WTC11 (cell line): ENCODE measurements around the gene RBM39. TPM values are rescaled to one million over a fixed set of nuclear protein-coding genes. Genes with fewer than 3 reads are reported as not detected.

Source experiments
- ATAC-seq: fragments of 200-7000 bp; cut with Tn5 transposase; 2 replicates; pipeline ENCODE4 v1.10.0; 2021; ENCODE audit warnings: mild to moderate bottlenecking, moderate library complexity
- CTCF ChIA-PET: fragments of 300-600 bp; sonication (Branson Sonifier 250); formaldehyde crosslinking; loops from one replicate; lab custom pipeline; 2021; ENCODE audit warnings: antibody characterized with exemption; lab: Charles Lee
- POLR2A ChIA-PET: fragments of 350-600 bp; sonication (Branson Sonifier 250); formaldehyde crosslinking; loops from one replicate; lab custom pipeline; 2021; ENCODE audit warnings: antibody characterized with exemption; lab: Charles Lee
- DNase-seq: peaks from one replicate; pipeline ENCODE4 v3.0.0; 2021; ENCODE audit warnings: low spot score
- H3K27ac Mint-ChIP-seq: 2 replicates; pipeline ENCODE4 v1.8.0; 2021; ENCODE audit warnings: mixed read lengths
- H3K27me3 Mint-ChIP-seq: 2 replicates; pipeline ENCODE4 v1.8.0; 2021; ENCODE audit warnings: low read depth, mild to moderate bottlenecking, moderate library complexity, mixed read lengths
- H3K36me3 Mint-ChIP-seq: 2 replicates; pipeline ENCODE4 v1.8.0; 2021; ENCODE audit warnings: mixed read lengths
- H3K4me1 Mint-ChIP-seq: 2 replicates; pipeline ENCODE4 v1.8.0; 2022; ENCODE audit warnings: mixed read lengths
- H3K4me3 Mint-ChIP-seq: 2 replicates; pipeline ENCODE4 v1.8.0; 2021; ENCODE audit warnings: mild to moderate bottlenecking, moderate library complexity, mixed read lengths
- H3K9me3 Mint-ChIP-seq: 2 replicates; pipeline ENCODE4 v1.8.0; 2021; ENCODE audit warnings: mixed read lengths
- ATF1 ChIP-seq: sonication (generic); formaldehyde crosslinking; IDR thresholded peaks from 2 replicates; pipeline ENCODE4 v1.8.1; 2023; ENCODE audit warnings: mild to moderate bottlenecking, moderate library complexity, missing genetic modification reagents
- ATF2 ChIP-seq: sonication (generic); formaldehyde crosslinking; IDR thresholded peaks from 2 replicates; pipeline ENCODE4 v1.8.1; 2022; ENCODE audit warnings: low read depth, missing genetic modification reagents, borderline replicate concordance
- E2F4 ChIP-seq: sonication (generic); formaldehyde crosslinking; IDR thresholded peaks from 2 replicates; pipeline ENCODE4 v1.8.1; 2022; ENCODE audit warnings: low read depth, mild to moderate bottlenecking, moderate library complexity, missing genetic modification reagents, borderline replicate concordance
- EMX1 ChIP-seq: fragments of 250-450 bp; sonication (Bioruptor Pico); IDR thresholded peaks from 2 replicates; pipeline ENCODE4 v1.8.0; 2021; ENCODE audit warnings: mild to moderate bottlenecking
- GRHL2 ChIP-seq: fragments of 250-450 bp; sonication (Bioruptor Pico); IDR thresholded peaks from 2 replicates; pipeline ENCODE4 v1.8.0; 2022; ENCODE audit warnings: mild to moderate bottlenecking, moderate library complexity; ENCODE audit not compliant: insufficient replicate concordance, severe bottlenecking
- GTF2I ChIP-seq: fragments of 250-450 bp; sonication (Bioruptor Pico); conservative IDR thresholded peaks from 2 replicates; pipeline ENCODE4 v1.4.0; 2021; ENCODE audit warnings: mild to moderate bottlenecking
- IRF2 ChIP-seq: sonication (generic); formaldehyde crosslinking; IDR thresholded peaks from 2 replicates; pipeline ENCODE4 v1.8.0; 2022; ENCODE audit warnings: low read depth, missing genetic modification reagents, borderline replicate concordance
- MYBL2 ChIP-seq: sonication (generic); formaldehyde crosslinking; IDR thresholded peaks from 2 replicates; pipeline ENCODE4 v1.8.1; 2023; ENCODE audit warnings: mild to moderate bottlenecking, moderate library complexity, missing genetic modification reagents
- NFATC4 ChIP-seq: fragments of 250-450 bp; sonication (Bioruptor Pico); IDR thresholded peaks from 2 replicates; pipeline ENCODE4 v1.9.0; 2021; ENCODE audit warnings: mild to moderate bottlenecking
- NFYB ChIP-seq: sonication (generic); formaldehyde crosslinking; conservative IDR thresholded peaks from 2 replicates; pipeline ENCODE4 v1.8.0; 2022; ENCODE audit warnings: low read depth, missing genetic modification reagents
- NR2C2 ChIP-seq: sonication (generic); formaldehyde crosslinking; IDR thresholded peaks from 2 replicates; pipeline ENCODE4 v1.8.0; 2022; ENCODE audit warnings: mild to moderate bottlenecking, missing genetic modification reagents
- SMAD3 ChIP-seq: sonication (generic); formaldehyde crosslinking; IDR thresholded peaks from 2 replicates; pipeline ENCODE4 v1.8.0; 2022; ENCODE audit warnings: missing genetic modification reagents, mild to moderate bottlenecking, borderline replicate concordance
- SOX15 ChIP-seq: fragments of 250-450 bp; sonication (Bioruptor Pico); IDR thresholded peaks from 2 replicates; pipeline ENCODE4 v1.9.0; 2021; ENCODE audit warnings: mild to moderate bottlenecking
- ZNF416 ChIP-seq: fragments of 250-450 bp; sonication (Bioruptor Pico); IDR thresholded peaks from 2 replicates; pipeline ENCODE4 v1.9.0; 2021; ENCODE audit warnings: mild to moderate bottlenecking, inconsistent platforms
- total RNA-seq: library from RNA; stranded (reverse); gene quantifications from 3 replicates; pipeline ENCODE4 v1.2.3, GENCODE V29; 2021
- TF ChIP-seq, protein P1 (sequence below): sonication (generic); formaldehyde crosslinking; IDR thresholded peaks from 2 replicates; pipeline ENCODE4 v1.8.0; 2022; ENCODE audit warnings: missing genetic modification reagents
- TF ChIP-seq, protein P2 (sequence below): sonication (generic); formaldehyde crosslinking; IDR thresholded peaks from 2 replicates; pipeline ENCODE4 v1.8.1; 2023; ENCODE audit warnings: mild to moderate bottlenecking, missing genetic modification reagents, moderate library complexity
- TF ChIP-seq, protein P3 (sequence below): fragments of 250-450 bp; sonication (Bioruptor Pico); IDR thresholded peaks from 2 replicates; pipeline ENCODE4 v1.9.0; 2021; ENCODE audit warnings: mild to moderate bottlenecking
- TF ChIP-seq, protein P4 (sequence below): sonication (generic); formaldehyde crosslinking; IDR thresholded peaks from 2 replicates; pipeline ENCODE4 v1.8.0; 2023; ENCODE audit warnings: missing genetic modification reagents
- TF ChIP-seq, protein P5 (sequence below): sonication (generic); formaldehyde crosslinking; IDR thresholded peaks from 2 replicates; pipeline ENCODE4 v1.8.0; 2023; ENCODE audit warnings: mild to moderate bottlenecking, missing genetic modification reagents

The RBM39 gene
- total RNA-seq, 1 experiment from 2014 or later = 231 TPM

GRCh38 chr20:35669681-35670080, 72.4 kb downstream of the RBM39 start:
- DNase-seq (no peak), ATAC-seq (no peak)
- ChIA-PET POLR2A (no interaction called here), CTCF (no interaction called here)
- peaks cover 30% of the 10 kb centered on the region for H3K36me3 Mint-ChIP-seq
- TF ChIP-seq NR2C2 (CRISPR knock-in tag) (no peak), IRF2 (CRISPR knock-in tag) (no peak), EMX1 (CRISPR knock-in tag) (no peak), GTF2I (no peak), ATF2 (no peak), SMAD3 (CRISPR knock-in tag) (no peak)
- TF ChIP-seq, protein P1, sequence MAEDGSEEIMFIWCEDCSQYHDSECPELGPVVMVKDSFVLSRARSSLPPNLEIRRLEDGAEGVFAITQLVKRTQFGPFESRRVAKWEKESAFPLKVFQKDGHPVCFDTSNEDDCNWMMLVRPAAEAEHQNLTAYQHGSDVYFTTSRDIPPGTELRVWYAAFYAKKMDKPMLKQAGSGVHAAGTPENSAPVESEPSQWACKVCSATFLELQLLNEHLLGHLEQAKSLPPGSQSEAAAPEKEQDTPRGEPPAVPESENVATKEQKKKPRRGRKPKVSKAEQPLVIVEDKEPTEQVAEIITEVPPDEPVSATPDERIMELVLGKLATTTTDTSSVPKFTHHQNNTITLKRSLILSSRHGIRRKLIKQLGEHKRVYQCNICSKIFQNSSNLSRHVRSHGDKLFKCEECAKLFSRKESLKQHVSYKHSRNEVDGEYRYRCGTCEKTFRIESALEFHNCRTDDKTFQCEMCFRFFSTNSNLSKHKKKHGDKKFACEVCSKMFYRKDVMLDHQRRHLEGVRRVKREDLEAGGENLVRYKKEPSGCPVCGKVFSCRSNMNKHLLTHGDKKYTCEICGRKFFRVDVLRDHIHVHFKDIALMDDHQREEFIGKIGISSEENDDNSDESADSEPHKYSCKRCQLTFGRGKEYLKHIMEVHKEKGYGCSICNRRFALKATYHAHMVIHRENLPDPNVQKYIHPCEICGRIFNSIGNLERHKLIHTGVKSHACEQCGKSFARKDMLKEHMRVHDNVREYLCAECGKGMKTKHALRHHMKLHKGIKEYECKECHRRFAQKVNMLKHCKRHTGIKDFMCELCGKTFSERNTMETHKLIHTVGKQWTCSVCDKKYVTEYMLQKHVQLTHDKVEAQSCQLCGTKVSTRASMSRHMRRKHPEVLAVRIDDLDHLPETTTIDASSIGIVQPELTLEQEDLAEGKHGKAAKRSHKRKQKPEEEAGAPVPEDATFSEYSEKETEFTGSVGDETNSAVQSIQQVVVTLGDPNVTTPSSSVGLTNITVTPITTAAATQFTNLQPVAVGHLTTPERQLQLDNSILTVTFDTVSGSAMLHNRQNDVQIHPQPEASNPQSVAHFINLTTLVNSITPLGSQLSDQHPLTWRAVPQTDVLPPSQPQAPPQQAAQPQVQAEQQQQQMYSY (CRISPR knock-in tag) = no peak
- TF ChIP-seq, protein P2, sequence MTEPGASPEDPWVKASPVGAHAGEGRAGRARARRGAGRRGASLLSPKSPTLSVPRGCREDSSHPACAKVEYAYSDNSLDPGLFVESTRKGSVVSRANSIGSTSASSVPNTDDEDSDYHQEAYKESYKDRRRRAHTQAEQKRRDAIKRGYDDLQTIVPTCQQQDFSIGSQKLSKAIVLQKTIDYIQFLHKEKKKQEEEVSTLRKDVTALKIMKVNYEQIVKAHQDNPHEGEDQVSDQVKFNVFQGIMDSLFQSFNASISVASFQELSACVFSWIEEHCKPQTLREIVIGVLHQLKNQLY = no peak
- H3K9me3 Mint-ChIP-seq = no peaks in the 10 kb centered on the region
- 0 out of 2 replicates have a peak, but pooled peaks cover 3% of the 10 kb centered on the region for H3K4me1 Mint-ChIP-seq
- no peak overlapping the region for H3K27ac Mint-ChIP-seq
- no peaks in the 10 kb centered on the region for H3K27me3 Mint-ChIP-seq
- no peak overlapping the region for H3K4me3 Mint-ChIP-seq

- H3K4me3 Mint-ChIP-seq = no peak overlapping the region
- ATAC-seq = no peak
- H3K36me3 Mint-ChIP-seq = peaks cover 30% of the 10 kb centered on the region
- H3K4me1 Mint-ChIP-seq = 0 out of 2 replicates have a peak, but pooled peaks cover 3% of the 10 kb centered on the region
- CTCF ChIA-PET = no interaction called here
- no peaks in the 10 kb centered on the region for H3K9me3 Mint-ChIP-seq
- no peak for DNase-seq
- POLR2A ChIA-PET = no interaction called here
- no peaks in the 10 kb centered on the region for H3K27me3 Mint-ChIP-seq
- no peak overlapping the region for H3K27ac Mint-ChIP-seq
- TF ChIP-seq SOX15 (CRISPR knock-in tag) (no peak), GRHL2 (CRISPR knock-in tag) (no peak), MYBL2 (CRISPR knock-in tag) (no peak), ATF2 (no peak), ZNF416 (CRISPR knock-in tag) (no peak), E2F4 (CRISPR knock-in tag) (no peak), SMAD3 (CRISPR knock-in tag) (no peak), ATF1 (no peak), NFATC4 (no peak), NFYB (CRISPR knock-in tag) (no peak)
- TF ChIP-seq, protein P3, sequence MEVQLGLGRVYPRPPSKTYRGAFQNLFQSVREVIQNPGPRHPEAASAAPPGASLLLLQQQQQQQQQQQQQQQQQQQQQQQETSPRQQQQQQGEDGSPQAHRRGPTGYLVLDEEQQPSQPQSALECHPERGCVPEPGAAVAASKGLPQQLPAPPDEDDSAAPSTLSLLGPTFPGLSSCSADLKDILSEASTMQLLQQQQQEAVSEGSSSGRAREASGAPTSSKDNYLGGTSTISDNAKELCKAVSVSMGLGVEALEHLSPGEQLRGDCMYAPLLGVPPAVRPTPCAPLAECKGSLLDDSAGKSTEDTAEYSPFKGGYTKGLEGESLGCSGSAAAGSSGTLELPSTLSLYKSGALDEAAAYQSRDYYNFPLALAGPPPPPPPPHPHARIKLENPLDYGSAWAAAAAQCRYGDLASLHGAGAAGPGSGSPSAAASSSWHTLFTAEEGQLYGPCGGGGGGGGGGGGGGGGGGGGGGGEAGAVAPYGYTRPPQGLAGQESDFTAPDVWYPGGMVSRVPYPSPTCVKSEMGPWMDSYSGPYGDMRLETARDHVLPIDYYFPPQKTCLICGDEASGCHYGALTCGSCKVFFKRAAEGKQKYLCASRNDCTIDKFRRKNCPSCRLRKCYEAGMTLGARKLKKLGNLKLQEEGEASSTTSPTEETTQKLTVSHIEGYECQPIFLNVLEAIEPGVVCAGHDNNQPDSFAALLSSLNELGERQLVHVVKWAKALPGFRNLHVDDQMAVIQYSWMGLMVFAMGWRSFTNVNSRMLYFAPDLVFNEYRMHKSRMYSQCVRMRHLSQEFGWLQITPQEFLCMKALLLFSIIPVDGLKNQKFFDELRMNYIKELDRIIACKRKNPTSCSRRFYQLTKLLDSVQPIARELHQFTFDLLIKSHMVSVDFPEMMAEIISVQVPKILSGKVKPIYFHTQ (CRISPR knock-in tag) = no peak
- TF ChIP-seq, protein P4, sequence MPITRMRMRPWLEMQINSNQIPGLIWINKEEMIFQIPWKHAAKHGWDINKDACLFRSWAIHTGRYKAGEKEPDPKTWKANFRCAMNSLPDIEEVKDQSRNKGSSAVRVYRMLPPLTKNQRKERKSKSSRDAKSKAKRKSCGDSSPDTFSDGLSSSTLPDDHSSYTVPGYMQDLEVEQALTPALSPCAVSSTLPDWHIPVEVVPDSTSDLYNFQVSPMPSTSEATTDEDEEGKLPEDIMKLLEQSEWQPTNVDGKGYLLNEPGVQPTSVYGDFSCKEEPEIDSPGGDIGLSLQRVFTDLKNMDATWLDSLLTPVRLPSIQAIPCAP (CRISPR knock-in tag) = no peak
- TF ChIP-seq, protein P2 = no peak
- TF ChIP-seq, protein P5, sequence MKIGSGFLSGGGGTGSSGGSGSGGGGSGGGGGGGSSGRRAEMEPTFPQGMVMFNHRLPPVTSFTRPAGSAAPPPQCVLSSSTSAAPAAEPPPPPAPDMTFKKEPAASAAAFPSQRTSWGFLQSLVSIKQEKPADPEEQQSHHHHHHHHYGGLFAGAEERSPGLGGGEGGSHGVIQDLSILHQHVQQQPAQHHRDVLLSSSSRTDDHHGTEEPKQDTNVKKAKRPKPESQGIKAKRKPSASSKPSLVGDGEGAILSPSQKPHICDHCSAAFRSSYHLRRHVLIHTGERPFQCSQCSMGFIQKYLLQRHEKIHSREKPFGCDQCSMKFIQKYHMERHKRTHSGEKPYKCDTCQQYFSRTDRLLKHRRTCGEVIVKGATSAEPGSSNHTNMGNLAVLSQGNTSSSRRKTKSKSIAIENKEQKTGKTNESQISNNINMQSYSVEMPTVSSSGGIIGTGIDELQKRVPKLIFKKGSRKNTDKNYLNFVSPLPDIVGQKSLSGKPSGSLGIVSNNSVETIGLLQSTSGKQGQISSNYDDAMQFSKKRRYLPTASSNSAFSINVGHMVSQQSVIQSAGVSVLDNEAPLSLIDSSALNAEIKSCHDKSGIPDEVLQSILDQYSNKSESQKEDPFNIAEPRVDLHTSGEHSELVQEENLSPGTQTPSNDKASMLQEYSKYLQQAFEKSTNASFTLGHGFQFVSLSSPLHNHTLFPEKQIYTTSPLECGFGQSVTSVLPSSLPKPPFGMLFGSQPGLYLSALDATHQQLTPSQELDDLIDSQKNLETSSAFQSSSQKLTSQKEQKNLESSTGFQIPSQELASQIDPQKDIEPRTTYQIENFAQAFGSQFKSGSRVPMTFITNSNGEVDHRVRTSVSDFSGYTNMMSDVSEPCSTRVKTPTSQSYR (CRISPR knock-in tag) = no peak
Measured at GRCh38 chr20:35669221-35669620, 72.8 kb downstream of the RBM39 start.
